ENCODE data around the gene SLC7A10.

GRCh38 chr19:33171222-33171795, 54.3 kb downstream of the SLC7A10 start:
- TF ChIP-seq CTCF (IDR thresholded peaks at IDR 0.05; ENCODE audit: low read length) (no peak), EZH2 (IDR thresholded peaks at IDR 0.05; ENCODE audit: borderline replicate concordance, low read length) (no peak)

Measured in OCI-LY1 (cell line).